ENCODE data around the gene GYPC. TPM values are rescaled to one million over a fixed set of nuclear protein-coding genes. Genes with fewer than 3 reads are reported as not detected.

GYPC gene
- total RNA-seq, 6 experiments from 2014 or later: 2.9 to 17.2 (median 8.1) TPM

GRCh38 chr2:126642031-126642430 lies 13.9 kb upstream of the GYPC start:
- intact Hi-C loops (cut with DNase I): no loop called here
- DNase-seq: no peak

DNA sequence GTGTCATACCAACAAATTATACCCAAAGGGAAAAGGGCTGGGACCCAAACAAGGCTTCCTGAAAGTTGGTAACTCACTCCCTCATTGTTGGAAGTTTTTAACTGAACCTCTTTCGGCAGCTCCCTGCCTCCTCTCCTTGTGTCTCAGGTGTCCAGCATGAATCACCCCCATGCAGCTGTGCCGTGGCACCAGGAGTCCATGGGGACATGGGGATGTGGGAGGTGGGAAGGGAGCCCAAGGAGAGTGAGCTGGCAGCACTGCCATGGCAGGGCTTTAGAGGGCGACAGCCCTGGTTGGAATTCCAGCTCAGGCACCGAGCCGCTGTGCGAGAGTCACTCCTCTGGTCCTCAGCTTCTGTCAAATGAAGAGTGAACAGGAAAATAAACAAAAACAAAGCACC lies 12.5 kb upstream of the GYPC start:
- 67% methylated on average over 5 of the region's 6 CpGs for WGBS (ENCODE audit: insufficient coverage, low coverage, low lambda C conversion rate, missing lambda C conversion rate)
- Histone ChIP-seq H3K9me3 (no peaks in the 10 kb centered on the region), H3K4me1 (no peaks in the 10 kb centered on the region), H3K27ac (no peak overlapping the region), H3K27me3 (no peaks in the 10 kb centered on the region), H3K4me3 (no peak overlapping the region), H3K36me3 (no peaks in the 10 kb centered on the region)
- ATAC-seq: no peak
- intact Hi-C loops (cut with DNase I): no loop called here
- no peak for DNase-seq
- TF ChIP-seq POLR2A (IDR thresholded peaks at IDR 0.05): no peak
- TF ChIP-seq, protein P1, sequence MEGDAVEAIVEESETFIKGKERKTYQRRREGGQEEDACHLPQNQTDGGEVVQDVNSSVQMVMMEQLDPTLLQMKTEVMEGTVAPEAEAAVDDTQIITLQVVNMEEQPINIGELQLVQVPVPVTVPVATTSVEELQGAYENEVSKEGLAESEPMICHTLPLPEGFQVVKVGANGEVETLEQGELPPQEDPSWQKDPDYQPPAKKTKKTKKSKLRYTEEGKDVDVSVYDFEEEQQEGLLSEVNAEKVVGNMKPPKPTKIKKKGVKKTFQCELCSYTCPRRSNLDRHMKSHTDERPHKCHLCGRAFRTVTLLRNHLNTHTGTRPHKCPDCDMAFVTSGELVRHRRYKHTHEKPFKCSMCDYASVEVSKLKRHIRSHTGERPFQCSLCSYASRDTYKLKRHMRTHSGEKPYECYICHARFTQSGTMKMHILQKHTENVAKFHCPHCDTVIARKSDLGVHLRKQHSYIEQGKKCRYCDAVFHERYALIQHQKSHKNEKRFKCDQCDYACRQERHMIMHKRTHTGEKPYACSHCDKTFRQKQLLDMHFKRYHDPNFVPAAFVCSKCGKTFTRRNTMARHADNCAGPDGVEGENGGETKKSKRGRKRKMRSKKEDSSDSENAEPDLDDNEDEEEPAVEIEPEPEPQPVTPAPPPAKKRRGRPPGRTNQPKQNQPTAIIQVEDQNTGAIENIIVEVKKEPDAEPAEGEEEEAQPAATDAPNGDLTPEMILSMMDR (IDR thresholded peaks at IDR 0.05): no peak

More at GRCh38 chr2:126642031-126642430, 13.9 kb upstream of the GYPC start:
- Histone ChIP-seq H3K27ac (no peak overlapping the region), H3K27me3 (no peaks in the 10 kb centered on the region), H3K9me3 (no peaks in the 10 kb centered on the region), H3K36me3 (no peaks in the 10 kb centered on the region), H3K4me1 (no peaks in the 10 kb centered on the region), H3K4me3 (no peak overlapping the region)
- 60% methylated on average over 4 of the region's 4 CpGs for WGBS (ENCODE audit: insufficient coverage, low coverage, low lambda C conversion rate, missing lambda C conversion rate)
- no peak for TF ChIP-seq POLR2A (IDR thresholded peaks at IDR 0.05)
- TF ChIP-seq, protein P1 (IDR thresholded peaks at IDR 0.05): no peak
- no peak for ATAC-seq

DNA sequence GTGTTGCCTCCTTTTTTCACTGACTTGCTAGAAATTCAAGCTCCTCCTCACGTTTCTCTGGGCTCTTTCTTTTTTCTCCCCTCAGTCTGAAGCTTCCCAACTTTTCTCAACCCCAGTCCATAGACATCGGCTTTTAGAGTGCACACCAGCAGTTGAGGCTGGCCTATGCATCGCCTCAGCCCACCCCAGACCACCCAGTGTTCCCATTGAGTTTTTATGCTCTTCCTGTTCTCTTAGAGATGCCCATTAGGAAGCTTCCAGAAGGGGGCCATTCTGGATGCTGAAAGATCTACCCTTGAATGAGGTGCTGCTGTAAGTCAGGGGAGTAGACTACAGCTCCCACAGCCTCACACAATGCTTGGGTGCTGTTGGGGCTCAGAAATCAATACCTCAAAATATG lies 12.0 kb upstream of the GYPC start:
- intact Hi-C loops (cut with DNase I): no loop called here
- Histone ChIP-seq H3K4me3 (no peak overlapping the region), H3K27ac (no peak overlapping the region), H3K27me3 (no peaks in the 10 kb centered on the region), H3K4me1 (no peaks in the 10 kb centered on the region), H3K36me3 (no peaks in the 10 kb centered on the region), H3K9me3 (no peaks in the 10 kb centered on the region)
- DNase-seq (no peak), ATAC-seq (no peak)
- WGBS (ENCODE audit: insufficient coverage, low coverage, low lambda C conversion rate, missing lambda C conversion rate): 59% methylated on average over 3 of the region's 3 CpGs
- TF ChIP-seq, protein P1 (IDR thresholded peaks at IDR 0.05): no peak
- no peak for TF ChIP-seq POLR2A (IDR thresholded peaks at IDR 0.05)

DNA sequence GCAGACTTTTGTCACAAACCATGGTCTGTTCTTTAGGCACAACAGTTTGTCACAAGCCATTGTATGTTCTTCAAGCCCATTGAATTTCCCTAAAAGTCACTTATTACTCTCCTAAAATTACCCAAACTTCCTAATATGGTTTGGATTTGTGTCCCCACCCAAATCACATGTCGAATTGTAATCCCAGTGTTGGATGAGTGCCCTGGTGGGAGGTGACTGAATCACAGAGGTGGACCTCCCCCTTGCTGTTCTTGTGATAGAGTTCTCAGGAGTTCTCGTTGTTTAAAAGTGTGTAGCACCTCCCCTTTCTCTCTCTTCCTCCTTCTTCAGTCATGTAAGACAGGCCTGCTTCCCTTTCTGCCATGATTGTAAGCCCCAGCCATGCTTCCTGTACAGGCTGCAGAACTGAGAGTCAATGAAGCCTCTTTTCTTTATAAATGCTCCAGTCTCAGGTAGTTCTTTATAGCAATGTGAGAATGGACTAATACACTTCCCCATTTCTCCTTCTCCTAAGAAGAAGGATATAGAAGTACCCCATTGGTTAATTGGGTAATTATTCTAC lies 11.2 kb upstream of the GYPC start:
- TF ChIP-seq POLR2A (IDR thresholded peaks at IDR 0.05): no peak
- TF ChIP-seq, protein P1 (IDR thresholded peaks at IDR 0.05): no peak
- peak in 2 of 4 donors; percentile 28 to 49 for ATAC-seq

More for the DNA sequence above, 11.2 kb upstream of the GYPC start:
- intact Hi-C loops (cut with DNase I): no loop called here
- Histone ChIP-seq H3K36me3 (no peaks in the 10 kb centered on the region), H3K4me3 (no peak overlapping the region), H3K4me1 (no peaks in the 10 kb centered on the region), H3K9me3 (no peaks in the 10 kb centered on the region), H3K27ac (no peak overlapping the region), H3K27me3 (no peaks in the 10 kb centered on the region)
- DNase-seq: no peak
- 19% methylated on average over 2 of the region's 2 CpGs for WGBS (ENCODE audit: insufficient coverage, low coverage, low lambda C conversion rate, missing lambda C conversion rate)
